AG09319 (cell line): ENCODE results near the gene IL7R.

Experiments used
- DNase-seq: peaks from one replicate; pipeline ENCODE4 v3.0.0-alpha.2; 2010; ENCODE audit warnings: low read depth; ENCODE audit errors: extremely low read depth
- CTCF ChIP-seq: IDR thresholded peaks from 2 replicates; pipeline ENCODE4 v1.5.1; 2011; ENCODE audit warnings: low read depth, mild to moderate bottlenecking, inconsistent platforms, low read length, moderate library complexity

IL7R gene

GRCh38 chr5:35819026-35819425, 37.7 kb upstream of the IL7R start:
- no peak for DNase-seq
- TF ChIP-seq CTCF: no peak

- no peak for TF ChIP-seq CTCF
- DNase-seq: no peak
Measured at GRCh38 chr5:35819668-35820067, 37.0 kb upstream of the IL7R start.

- TF ChIP-seq CTCF: no peak
- DNase-seq: no peak
Measured at GRCh38 chr5:35820735-35821134, 36.0 kb upstream of the IL7R start.

- TF ChIP-seq CTCF: no peak
- DNase-seq: no peak
Measured at GRCh38 chr5:35821513-35821912, 35.2 kb upstream of the IL7R start.

GRCh38 chr5:35822511-35822910, 34.2 kb upstream of the IL7R start:
- TF ChIP-seq CTCF: no peak
- no peak for DNase-seq

GRCh38 chr5:35823347-35824098, 33.2 kb upstream of the IL7R start:
- TF ChIP-seq CTCF: no peak
- no peak for DNase-seq

- TF ChIP-seq CTCF: no peak
- DNase-seq: no peak
Measured at GRCh38 chr5:35826056-35826455, 30.6 kb upstream of the IL7R start.
